Measurements from ENCODE around the gene KAT8.

DNA sequence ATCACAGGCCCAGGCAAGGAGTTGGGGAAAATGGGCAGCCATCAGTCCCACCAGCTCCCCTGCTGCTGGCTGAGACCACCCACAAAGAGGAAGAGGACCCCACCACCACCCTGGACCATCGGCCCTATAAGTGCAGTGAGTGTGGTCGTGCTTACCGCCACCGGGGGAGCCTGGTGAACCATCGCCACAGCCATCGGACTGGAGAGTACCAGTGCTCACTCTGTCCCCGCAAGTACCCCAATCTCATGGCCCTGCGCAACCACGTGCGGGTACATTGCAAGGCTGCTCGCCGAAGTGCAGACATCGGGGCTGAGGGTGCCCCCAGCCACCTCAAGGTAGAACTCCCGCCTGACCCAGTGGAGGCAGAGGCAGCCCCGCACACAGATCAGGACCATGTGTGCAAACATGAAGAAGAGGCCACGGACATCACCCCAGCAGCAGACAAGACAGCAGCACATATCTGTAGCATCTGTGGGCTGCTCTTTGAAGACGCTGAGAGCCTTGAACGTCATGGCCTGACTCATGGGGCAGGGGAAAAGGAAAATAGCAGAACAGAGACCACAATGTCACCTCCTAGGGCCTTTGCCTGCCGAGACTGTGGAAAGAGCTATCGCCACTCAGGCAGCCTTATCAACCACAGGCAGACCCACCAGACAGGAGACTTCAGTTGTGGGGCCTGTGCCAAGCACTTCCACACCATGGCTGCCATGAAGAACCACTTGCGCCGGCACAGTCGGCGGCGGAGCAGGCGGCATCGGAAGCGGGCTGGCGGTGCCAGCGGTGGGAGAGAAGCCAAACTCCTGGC is 39.7 kb upstream of the KAT8 start:
- no peak for TF ChIP-seq EZH2phosphoT487 (IDR thresholded peaks at IDR 0.05; ENCODE audit: low read length)
- TF ChIP-seq, protein P1, sequence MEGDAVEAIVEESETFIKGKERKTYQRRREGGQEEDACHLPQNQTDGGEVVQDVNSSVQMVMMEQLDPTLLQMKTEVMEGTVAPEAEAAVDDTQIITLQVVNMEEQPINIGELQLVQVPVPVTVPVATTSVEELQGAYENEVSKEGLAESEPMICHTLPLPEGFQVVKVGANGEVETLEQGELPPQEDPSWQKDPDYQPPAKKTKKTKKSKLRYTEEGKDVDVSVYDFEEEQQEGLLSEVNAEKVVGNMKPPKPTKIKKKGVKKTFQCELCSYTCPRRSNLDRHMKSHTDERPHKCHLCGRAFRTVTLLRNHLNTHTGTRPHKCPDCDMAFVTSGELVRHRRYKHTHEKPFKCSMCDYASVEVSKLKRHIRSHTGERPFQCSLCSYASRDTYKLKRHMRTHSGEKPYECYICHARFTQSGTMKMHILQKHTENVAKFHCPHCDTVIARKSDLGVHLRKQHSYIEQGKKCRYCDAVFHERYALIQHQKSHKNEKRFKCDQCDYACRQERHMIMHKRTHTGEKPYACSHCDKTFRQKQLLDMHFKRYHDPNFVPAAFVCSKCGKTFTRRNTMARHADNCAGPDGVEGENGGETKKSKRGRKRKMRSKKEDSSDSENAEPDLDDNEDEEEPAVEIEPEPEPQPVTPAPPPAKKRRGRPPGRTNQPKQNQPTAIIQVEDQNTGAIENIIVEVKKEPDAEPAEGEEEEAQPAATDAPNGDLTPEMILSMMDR (IDR thresholded peaks at IDR 0.05; ENCODE audit: low read length) = no peak
